Central memory CD8-positive, alpha-beta T cell (primary cell): ENCODE measurements around the gene TMEM184A.

Experiments used
- ATAC-seq: fragments of 150-1000 bp; cut with Tn5 transposase; replicated peaks from 2 replicates; pipeline ENCODE4 v1.10.0; 2022; ENCODE audit warnings: mild to moderate bottlenecking, moderate FRiP score, moderate number of reproducible peaks; ENCODE audit not compliant: poor library complexity, severe bottlenecking; ENCODE audit errors: extremely low read depth
- DNase-seq, 2 donors: peaks; one replicate each; pipeline ENCODE4 v3.0.0; 2021; ENCODE audit warnings: low spot score in 2 of 2
- H3K27ac Mint-ChIP-seq: one replicate; pipeline ENCODE4 v1.8.0; 2022; ENCODE audit warnings: low read depth, mild to moderate bottlenecking, moderate library complexity, mixed read lengths
- H3K27me3 Mint-ChIP-seq: one replicate; pipeline ENCODE4 v1.8.0; 2022; ENCODE audit warnings: mixed read lengths
- H3K36me3 Mint-ChIP-seq: one replicate; pipeline ENCODE4 v1.8.0; 2022; ENCODE audit warnings: mild to moderate bottlenecking, moderate library complexity, mixed read lengths; ENCODE audit not compliant: insufficient read depth
- H3K4me1 Mint-ChIP-seq: one replicate; pipeline ENCODE4 v1.8.0; 2022; ENCODE audit warnings: mixed read lengths
- H3K4me3 Mint-ChIP-seq: one replicate; pipeline ENCODE4 v1.8.0; 2022; ENCODE audit warnings: mild to moderate bottlenecking, moderate library complexity, mixed read lengths
- H3K9me3 Mint-ChIP-seq: one replicate; pipeline ENCODE4 v1.8.0; 2022; ENCODE audit warnings: mixed read lengths

TMEM184A gene

DNA sequence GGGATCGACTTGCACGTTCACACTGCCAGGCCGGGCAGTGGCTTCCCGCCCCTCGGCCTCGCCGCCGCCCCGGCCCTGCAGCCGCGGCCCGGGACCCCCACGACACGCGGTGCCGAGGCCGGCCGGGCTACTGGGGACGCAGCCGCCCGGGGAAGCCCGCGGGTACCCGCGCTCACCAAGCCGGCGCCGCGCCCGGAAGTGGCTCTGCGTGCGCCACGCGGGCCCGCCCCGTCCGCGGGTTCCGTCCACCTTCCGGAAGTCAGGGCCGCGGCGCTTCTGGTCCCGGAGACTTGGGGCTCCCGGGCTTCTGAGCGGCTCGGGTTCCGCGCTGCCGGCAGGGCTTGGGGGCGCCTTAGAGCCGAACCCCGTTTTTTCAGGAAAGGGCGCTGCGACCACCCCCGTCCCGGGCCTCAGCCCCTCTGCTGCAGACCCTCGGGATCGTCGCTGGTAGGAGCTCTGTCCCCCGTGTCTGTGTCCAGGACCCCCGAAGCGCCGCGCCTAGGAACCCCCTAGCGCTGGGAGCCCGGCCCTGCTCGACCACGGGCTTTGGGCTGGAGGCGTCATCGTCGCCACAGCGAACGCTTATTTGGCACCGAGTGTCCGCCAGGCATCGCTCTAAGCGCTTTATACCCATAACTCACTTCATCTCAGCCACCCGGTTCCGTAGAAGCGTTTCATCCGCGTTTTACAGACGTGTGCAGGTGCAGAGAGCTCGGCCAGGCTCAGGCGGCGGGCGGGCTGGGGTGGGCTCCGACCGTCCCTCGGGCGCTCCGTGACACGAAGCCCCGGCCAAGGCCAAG, 14.0 kb upstream of the TMEM184A start, which contains the start of gene PSMG3:
Gene PSMG3, minus strand, starts transcription at position 200 of the 800 bp plus-strand sequence. CDS start 693 bp downstream, outside the sequence.
- H3K27me3 Mint-ChIP-seq: no peaks in the 10 kb centered on the region
- H3K36me3 Mint-ChIP-seq: peaks cover 7% of the 10 kb centered on the region
- H3K4me3 Mint-ChIP-seq: peak within 1 kb of the TSS; percentile 81
- H3K27ac Mint-ChIP-seq: peak within 1 kb of the TSS; percentile 86
- peaks cover 21% of the 10 kb centered on the region for H3K4me1 Mint-ChIP-seq
- peak; percentile 76 to 79 for DNase-seq
- ATAC-seq: peak; percentile 92
- no peaks in the 10 kb centered on the region for H3K9me3 Mint-ChIP-seq

- H3K4me3 Mint-ChIP-seq: peak overlapping the region; percentile 81
- H3K27me3 Mint-ChIP-seq: no peaks in the 10 kb centered on the region
- no peaks in the 10 kb centered on the region for H3K9me3 Mint-ChIP-seq
- peaks cover 21% of the 10 kb centered on the region for H3K4me1 Mint-ChIP-seq
- ATAC-seq (peak; percentile 16), DNase-seq (no peak)
- H3K36me3 Mint-ChIP-seq: peaks cover 7% of the 10 kb centered on the region
- peak overlapping the region; percentile 86 for H3K27ac Mint-ChIP-seq
Measured at GRCh38 chr7:1569440-1569832, 13.4 kb upstream of the TMEM184A start.

DNA sequence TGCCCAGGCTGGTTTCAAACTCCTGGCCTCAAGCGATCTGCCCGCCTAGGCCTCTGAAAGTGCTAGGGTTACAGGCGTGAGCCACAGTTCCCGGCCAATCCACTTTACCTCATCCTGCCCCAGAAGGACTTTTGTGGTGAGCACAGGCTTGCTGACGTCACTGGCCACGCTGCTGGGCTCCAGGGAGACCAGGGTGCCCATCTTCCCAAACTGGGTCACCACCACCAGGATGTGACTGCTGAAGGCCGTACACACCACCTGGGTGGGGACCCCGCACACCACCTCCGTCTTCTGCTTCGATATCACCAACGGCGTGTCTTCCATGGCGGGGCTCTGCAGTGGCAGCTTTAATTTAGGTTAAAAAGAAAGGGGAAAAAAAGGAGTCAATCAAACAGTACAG, 13.0 kb upstream of the TMEM184A start:
- H3K4me3 Mint-ChIP-seq: peak overlapping the region; percentile 81
- H3K36me3 Mint-ChIP-seq: peaks cover 7% of the 10 kb centered on the region
- H3K27ac Mint-ChIP-seq: peak overlapping the region; percentile 86
- H3K9me3 Mint-ChIP-seq: no peaks in the 10 kb centered on the region
- H3K27me3 Mint-ChIP-seq: no peaks in the 10 kb centered on the region
- ATAC-seq (no peak), DNase-seq (no peak)
- H3K4me1 Mint-ChIP-seq: peaks cover 21% of the 10 kb centered on the region

- Mint-ChIP-seq H3K27ac (no peak overlapping the region), H3K27me3 (no peaks in the 10 kb centered on the region), H3K4me3 (peak overlapping the region; percentile 81), H3K36me3 (peaks cover 7% of the 10 kb centered on the region), H3K4me1 (peaks cover 17% of the 10 kb centered on the region), H3K9me3 (no peaks in the 10 kb centered on the region)
- no peak for ATAC-seq
- no peak for DNase-seq
Measured at GRCh38 chr7:1567896-1568510, 12.0 kb upstream of the TMEM184A start.

DNA sequence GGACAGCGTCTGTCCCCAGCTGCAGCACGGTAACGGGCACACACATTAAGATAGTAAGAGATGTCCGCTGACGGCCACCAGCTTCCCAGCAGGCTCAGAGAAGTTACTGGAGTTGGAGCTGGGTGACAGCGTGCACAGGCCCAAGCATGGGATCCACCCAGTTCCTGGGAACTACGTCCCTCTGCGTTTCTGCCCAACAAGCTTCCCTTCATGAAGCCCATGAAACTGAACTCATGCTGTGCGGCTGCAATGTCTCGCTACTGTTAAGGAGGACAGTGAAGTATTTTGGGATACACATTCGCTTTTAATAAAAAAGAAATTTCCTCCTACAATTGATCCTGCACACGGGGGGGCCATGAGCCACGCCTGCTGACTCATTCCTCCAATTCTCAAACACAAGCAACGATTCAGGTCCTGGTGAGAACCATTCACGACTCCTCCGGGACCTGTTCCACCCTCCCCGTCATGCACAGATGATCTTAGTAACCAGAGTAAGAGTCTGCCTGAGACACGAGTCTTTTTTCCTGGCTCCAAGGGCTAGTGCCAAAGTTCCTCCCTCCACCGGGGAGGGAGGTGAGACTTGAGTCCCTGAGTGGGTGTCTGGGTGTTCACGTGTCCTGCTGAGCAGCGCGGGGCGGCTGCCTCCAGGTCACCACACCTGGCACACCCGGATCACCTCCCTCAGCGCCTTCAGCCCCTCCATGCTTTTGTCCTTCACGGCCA, 11.2 kb upstream of the TMEM184A start:
- peaks cover 15% of the 10 kb centered on the region for H3K4me1 Mint-ChIP-seq
- DNase-seq (no peak), ATAC-seq (no peak)
- H3K27ac Mint-ChIP-seq: no peak overlapping the region
- H3K4me3 Mint-ChIP-seq: no peak overlapping the region
- peaks cover 7% of the 10 kb centered on the region for H3K36me3 Mint-ChIP-seq
- H3K9me3 Mint-ChIP-seq: no peaks in the 10 kb centered on the region
- H3K27me3 Mint-ChIP-seq: no peaks in the 10 kb centered on the region

DNA sequence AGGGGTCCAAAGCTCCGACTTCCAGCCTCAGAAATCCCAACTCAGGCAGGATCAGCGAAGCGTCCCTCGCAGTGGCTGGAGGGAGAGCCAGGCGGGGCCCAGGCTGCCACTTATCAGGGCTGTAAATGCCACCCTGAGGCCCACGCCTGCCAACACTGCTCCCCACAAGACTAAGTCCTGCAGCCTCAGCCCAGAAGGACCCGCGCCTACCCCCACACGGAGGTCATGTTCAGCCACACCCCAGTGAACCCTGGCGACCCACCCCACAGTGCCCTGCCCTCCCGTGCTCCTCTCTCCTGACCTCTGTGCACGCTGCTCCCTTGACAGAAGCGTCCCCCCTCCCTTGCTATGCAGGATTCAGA, 10.7 kb upstream of the TMEM184A start:
- H3K4me3 Mint-ChIP-seq: no peak overlapping the region
- peaks cover 15% of the 10 kb centered on the region for H3K4me1 Mint-ChIP-seq
- H3K36me3 Mint-ChIP-seq: peaks cover 7% of the 10 kb centered on the region
- ATAC-seq (no peak), DNase-seq (no peak)
- no peaks in the 10 kb centered on the region for H3K27me3 Mint-ChIP-seq
- H3K27ac Mint-ChIP-seq: no peak overlapping the region
- no peaks in the 10 kb centered on the region for H3K9me3 Mint-ChIP-seq

DNA sequence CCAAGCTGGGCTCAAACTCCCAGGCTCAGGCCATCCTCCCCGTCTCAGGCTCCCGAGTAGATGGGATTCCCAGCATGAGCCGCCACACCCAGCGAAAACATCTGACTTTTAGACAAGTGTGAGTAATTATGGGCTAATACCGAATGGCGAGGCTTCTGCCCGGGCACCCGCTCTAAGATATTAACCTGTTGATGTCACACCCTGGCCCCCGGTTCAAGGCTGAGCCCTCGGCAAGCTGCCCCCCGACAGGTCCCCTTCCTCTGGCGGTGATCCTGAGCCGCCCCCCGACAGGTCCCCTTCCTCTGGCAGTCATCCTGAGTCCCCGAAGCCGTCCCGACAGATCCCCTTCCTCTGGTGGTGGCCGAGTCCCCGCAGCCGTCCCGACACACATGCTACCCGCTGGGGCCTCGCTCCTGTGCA, 8.6 kb upstream of the TMEM184A start:
- no peak for DNase-seq
- H3K4me1 Mint-ChIP-seq: peaks cover 15% of the 10 kb centered on the region

GRCh38 chr7:1563981-1564602, 8.1 kb upstream of the TMEM184A start:
- H3K27me3 Mint-ChIP-seq: no peaks in the 10 kb centered on the region
- peaks cover 8% of the 10 kb centered on the region for H3K36me3 Mint-ChIP-seq
- DNase-seq: no peak
- H3K4me1 Mint-ChIP-seq: peaks cover 13% of the 10 kb centered on the region
- no peaks in the 10 kb centered on the region for H3K9me3 Mint-ChIP-seq
- no peak overlapping the region for H3K4me3 Mint-ChIP-seq
- no peak overlapping the region for H3K27ac Mint-ChIP-seq
- no peak for ATAC-seq

More for the DNA sequence above, 8.6 kb upstream of the TMEM184A start:
- Mint-ChIP-seq H3K27ac (no peak overlapping the region), H3K9me3 (no peaks in the 10 kb centered on the region), H3K27me3 (no peaks in the 10 kb centered on the region), H3K36me3 (peaks cover 9% of the 10 kb centered on the region), H3K4me3 (no peak overlapping the region)
- no peak for ATAC-seq

GRCh38 chr7:1562597-1563051, 6.6 kb upstream of the TMEM184A start:
- no peak overlapping the region for H3K27ac Mint-ChIP-seq
- no peak for DNase-seq

GRCh38 chr7:1562116-1562515, 6.1 kb upstream of the TMEM184A start:
- Mint-ChIP-seq H3K4me1 (no peaks in the 10 kb centered on the region), H3K27ac (no peak overlapping the region), H3K27me3 (no peaks in the 10 kb centered on the region), H3K9me3 (no peaks in the 10 kb centered on the region), H3K36me3 (peaks cover 4% of the 10 kb centered on the region), H3K4me3 (no peak overlapping the region)
- ATAC-seq (no peak), DNase-seq (no peak)

More at GRCh38 chr7:1562597-1563051, 6.6 kb upstream of the TMEM184A start:
- no peaks in the 10 kb centered on the region for H3K4me1 Mint-ChIP-seq
- H3K4me3 Mint-ChIP-seq: no peak overlapping the region
- no peaks in the 10 kb centered on the region for H3K27me3 Mint-ChIP-seq
- no peak for ATAC-seq
- H3K9me3 Mint-ChIP-seq: no peaks in the 10 kb centered on the region
- peaks cover 4% of the 10 kb centered on the region for H3K36me3 Mint-ChIP-seq

DNA sequence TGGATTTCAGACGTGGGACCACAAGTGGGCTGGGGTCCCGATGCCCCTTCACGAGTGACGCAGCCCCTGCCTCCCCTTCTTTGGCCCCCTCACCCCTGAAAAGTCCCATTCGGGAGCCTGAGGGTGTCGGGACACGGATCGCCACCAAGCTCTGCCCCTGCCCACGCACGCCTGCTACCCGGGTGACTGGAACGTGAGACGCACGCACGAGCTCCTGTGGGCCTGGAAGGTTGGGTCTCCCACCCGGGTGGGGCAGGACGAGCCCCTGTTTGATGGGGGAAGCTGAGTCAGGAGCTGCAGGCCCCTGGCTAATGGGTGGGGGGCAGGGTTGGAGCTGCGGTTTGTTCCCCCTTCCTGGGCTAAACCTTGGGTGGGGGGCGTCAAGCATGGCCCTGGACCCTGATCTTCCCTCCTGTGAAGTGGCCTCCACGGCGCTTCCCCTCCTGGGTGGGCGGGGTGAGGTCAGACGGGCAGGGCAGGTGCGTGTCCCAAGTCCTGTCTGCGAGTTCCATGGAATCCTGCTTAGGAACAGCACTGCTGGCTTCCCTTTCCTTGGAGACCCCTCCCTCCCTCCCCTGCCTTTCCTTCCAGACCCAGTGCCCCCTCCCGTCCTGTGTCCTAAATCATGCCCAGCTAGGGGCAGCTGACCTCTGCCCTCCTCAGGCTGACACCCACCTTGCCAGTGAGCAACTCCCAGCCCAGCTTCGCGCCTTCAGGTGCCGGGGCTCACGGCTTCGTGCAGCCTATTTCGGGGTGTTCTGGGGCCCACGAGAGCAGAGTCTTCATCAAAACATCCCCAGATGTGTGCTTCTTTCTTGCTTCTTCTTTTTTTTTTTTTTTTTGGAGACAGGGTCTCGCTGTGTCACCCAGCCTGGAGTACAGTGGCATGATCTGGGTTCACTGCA, 5.3 kb upstream of the TMEM184A start:
- ATAC-seq (no peak), DNase-seq (no peak)
- no peaks in the 10 kb centered on the region for H3K27me3 Mint-ChIP-seq
- H3K4me1 Mint-ChIP-seq: no peaks in the 10 kb centered on the region
- H3K36me3 Mint-ChIP-seq: peaks cover 4% of the 10 kb centered on the region
- H3K9me3 Mint-ChIP-seq: no peaks in the 10 kb centered on the region
- no peak overlapping the region for H3K4me3 Mint-ChIP-seq
- no peak overlapping the region for H3K27ac Mint-ChIP-seq
